ENCODE results near the gene ZNF575.
"Not testable (repeated sequence)": the region's sequence is repeated elsewhere in the genome, so short reads cannot be mapped to it uniquely, and the experiment has no call there.

ZNF575 gene

DNA sequence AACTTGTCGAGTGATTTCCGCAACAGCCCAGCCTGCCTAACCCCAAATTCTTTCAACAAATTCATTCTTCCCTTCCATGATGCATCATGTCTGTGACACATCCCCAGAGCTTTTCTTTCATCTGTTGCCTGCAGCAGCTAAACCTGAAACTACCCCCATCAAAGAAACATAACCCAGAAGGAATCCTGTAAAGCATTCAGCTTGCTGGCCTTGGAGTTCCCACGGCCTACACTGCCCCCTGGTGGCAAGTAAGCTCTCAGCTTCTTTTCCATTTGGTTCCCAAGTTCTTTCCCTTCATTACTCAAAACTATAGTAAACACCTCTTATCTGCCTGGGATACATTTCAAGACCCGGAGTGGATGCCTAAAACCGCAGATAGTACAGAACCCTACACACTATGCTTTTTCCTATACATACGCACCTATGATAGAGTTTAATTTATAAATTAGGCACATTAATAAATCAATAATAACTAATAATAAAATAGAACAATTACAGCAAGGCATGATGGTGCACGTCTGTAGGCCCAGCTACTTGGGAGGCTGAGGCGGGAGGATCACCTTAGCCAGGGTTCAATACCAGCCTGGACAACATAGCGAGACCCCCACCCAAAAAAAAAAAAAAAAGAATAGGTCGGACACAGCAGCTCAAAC lies 13.4 kb upstream of the ZNF575 start:
- Histone ChIP-seq H3K79me2 (ENCODE audit: insufficient read depth, low read depth) (no peaks in the 10 kb centered on the region), H3K4me3 (IDR thresholded peaks at IDR 0.05; ENCODE audit: insufficient read depth, low read depth, low read length) (no peak overlapping the region), H3K4me1 (ENCODE audit: low read depth, poor library complexity, severe bottlenecking) (peaks cover 4% of the 10 kb centered on the region), H3K9ac (no peak overlapping the region), H3K27ac (no peak overlapping the region), H2AFZ (ENCODE audit: low read depth) (no peak overlapping the region), H3K4me2 (no peak overlapping the region), H3K36me3 (ENCODE audit: insufficient read depth) (no peaks in the 10 kb centered on the region), H4K20me1 (ENCODE audit: insufficient read depth) (no peaks in the 10 kb centered on the region), H3K27me3 (ENCODE audit: insufficient read depth, low read depth) (no peaks in the 10 kb centered on the region)
- TF ChIP-seq, protein P1, sequence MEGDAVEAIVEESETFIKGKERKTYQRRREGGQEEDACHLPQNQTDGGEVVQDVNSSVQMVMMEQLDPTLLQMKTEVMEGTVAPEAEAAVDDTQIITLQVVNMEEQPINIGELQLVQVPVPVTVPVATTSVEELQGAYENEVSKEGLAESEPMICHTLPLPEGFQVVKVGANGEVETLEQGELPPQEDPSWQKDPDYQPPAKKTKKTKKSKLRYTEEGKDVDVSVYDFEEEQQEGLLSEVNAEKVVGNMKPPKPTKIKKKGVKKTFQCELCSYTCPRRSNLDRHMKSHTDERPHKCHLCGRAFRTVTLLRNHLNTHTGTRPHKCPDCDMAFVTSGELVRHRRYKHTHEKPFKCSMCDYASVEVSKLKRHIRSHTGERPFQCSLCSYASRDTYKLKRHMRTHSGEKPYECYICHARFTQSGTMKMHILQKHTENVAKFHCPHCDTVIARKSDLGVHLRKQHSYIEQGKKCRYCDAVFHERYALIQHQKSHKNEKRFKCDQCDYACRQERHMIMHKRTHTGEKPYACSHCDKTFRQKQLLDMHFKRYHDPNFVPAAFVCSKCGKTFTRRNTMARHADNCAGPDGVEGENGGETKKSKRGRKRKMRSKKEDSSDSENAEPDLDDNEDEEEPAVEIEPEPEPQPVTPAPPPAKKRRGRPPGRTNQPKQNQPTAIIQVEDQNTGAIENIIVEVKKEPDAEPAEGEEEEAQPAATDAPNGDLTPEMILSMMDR (conservative IDR thresholded peaks at IDR 0.05; ENCODE audit: low read depth, low read length): peak; percentile 94

GRCh38 chr19:43522929-43523328 lies 10.1 kb upstream of the ZNF575 start:
- no peaks in the 10 kb centered on the region for H3K27me3 ChIP-seq (ENCODE audit: insufficient read depth, low read depth)
- no peak overlapping the region for H3K9ac ChIP-seq
- peaks cover 7% of the 10 kb centered on the region for H3K4me1 ChIP-seq (ENCODE audit: low read depth, poor library complexity, severe bottlenecking)
- no peaks in the 10 kb centered on the region for H4K20me1 ChIP-seq (ENCODE audit: insufficient read depth)
- no peaks in the 10 kb centered on the region for H3K36me3 ChIP-seq (ENCODE audit: insufficient read depth)
- H3K4me3 ChIP-seq (IDR thresholded peaks at IDR 0.05; ENCODE audit: insufficient read depth, low read depth, low read length): no peak overlapping the region
- no peak overlapping the region for H2AFZ ChIP-seq (ENCODE audit: low read depth)
- TF ChIP-seq, protein P1 (conservative IDR thresholded peaks at IDR 0.05; ENCODE audit: low read depth, low read length): no peak
- H3K4me2 ChIP-seq: no peak overlapping the region
- no peaks in the 10 kb centered on the region for H3K79me2 ChIP-seq (ENCODE audit: insufficient read depth, low read depth)
- H3K27ac ChIP-seq: no peak overlapping the region

DNA sequence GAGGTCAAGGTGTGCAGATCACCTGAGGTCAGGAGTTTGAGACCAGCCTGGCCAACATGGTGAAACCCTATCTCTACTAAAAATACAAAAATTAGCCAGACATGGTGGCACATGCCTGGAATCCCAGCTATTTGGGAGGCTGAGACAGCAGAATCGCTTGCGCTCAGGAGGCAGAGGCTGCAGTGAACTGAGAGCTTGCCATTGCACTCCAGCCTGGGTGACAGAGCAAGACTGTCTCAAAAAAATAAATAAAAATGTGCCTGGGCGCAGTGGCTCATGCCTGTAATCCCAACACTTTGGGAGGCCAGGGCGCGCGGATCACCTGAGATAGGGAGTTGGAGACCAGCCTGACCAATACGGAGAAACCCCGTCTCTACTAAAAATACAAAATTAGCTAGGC lies 9.3 kb upstream of the ZNF575 start:
- H3K79me2 ChIP-seq (ENCODE audit: insufficient read depth, low read depth); H3K4me3 ChIP-seq (IDR thresholded peaks at IDR 0.05; ENCODE audit: insufficient read depth, low read depth, low read length); H3K9ac ChIP-seq; H3K36me3 ChIP-seq (ENCODE audit: insufficient read depth); H3K27ac ChIP-seq; H3K4me2 ChIP-seq; H4K20me1 ChIP-seq (ENCODE audit: insufficient read depth); H3K27me3 ChIP-seq (ENCODE audit: insufficient read depth, low read depth); H2AFZ ChIP-seq (ENCODE audit: low read depth): not testable (repeated sequence)
- peaks cover 11% of the 10 kb centered on the region for H3K4me1 ChIP-seq (ENCODE audit: low read depth, poor library complexity, severe bottlenecking)

DNA sequence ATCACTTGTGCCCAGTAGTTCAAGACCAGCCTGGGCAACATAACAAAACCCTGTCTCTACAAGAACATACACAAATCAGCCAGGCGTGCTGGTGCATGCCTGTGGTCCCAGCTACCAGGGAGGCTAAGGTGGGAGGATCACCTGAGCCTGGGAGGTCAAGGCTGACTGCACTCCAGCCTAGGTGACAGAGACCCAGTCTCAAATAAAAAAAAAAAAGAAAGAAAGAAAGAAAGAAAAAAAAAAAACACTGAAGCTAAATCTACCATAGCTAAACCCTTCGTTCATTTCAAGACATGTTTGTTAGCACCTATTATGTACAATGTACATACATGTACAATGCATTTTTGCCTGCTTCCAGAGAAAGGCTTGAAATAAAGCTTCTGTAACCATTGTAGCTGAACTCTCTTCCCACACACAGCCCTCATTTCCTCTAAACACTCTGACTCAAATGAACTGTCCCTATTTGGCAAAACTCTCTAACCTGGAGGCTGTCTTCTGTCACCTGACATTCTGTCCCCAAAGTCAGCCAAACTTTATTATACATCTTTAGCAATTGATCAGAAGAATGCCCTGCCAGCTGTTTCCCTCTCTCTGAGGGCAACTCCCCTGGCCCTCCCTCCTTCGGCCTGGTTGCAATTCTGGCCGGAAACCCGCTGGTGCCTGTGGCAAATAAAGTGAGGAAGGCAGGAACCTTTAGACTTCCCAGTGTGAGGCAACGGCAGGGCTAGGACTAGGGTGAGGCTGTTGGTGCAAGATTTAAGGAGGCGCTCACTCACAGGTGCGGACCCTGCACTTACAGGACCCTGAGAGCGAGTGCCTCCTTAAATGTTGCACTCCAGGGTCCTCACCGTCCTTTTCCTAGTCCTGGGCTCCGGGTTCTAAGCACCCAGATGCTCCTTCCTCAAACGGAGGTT lies 7.8 kb upstream of the ZNF575 start:
- Histone ChIP-seq H3K27me3 (ENCODE audit: insufficient read depth, low read depth) (no peaks in the 10 kb centered on the region), H4K20me1 (ENCODE audit: insufficient read depth) (no peaks in the 10 kb centered on the region), H3K9ac (no peak overlapping the region), H2AFZ (ENCODE audit: low read depth) (no peak overlapping the region), H3K36me3 (ENCODE audit: insufficient read depth) (no peaks in the 10 kb centered on the region), H3K79me2 (ENCODE audit: insufficient read depth, low read depth) (no peaks in the 10 kb centered on the region), H3K27ac (no peak overlapping the region), H3K4me3 (IDR thresholded peaks at IDR 0.05; ENCODE audit: insufficient read depth, low read depth, low read length) (no peak overlapping the region), H3K4me2 (no peak overlapping the region), H3K4me1 (ENCODE audit: low read depth, poor library complexity, severe bottlenecking) (peaks cover 7% of the 10 kb centered on the region)
- TF ChIP-seq, protein P1 (conservative IDR thresholded peaks at IDR 0.05; ENCODE audit: low read depth, low read length): no peak

Data from KMS-11 (cell line).